EH (cell line): ENCODE measurements around the gene DSTN.

Source experiments
- DNase-seq: peaks from one replicate; pipeline ENCODE4 v3.0.0-alpha.2; 2015; ENCODE audit warnings: low read depth

DSTN gene

GRCh38 chr20:17580895-17581294 lies 11.0 kb downstream of the DSTN start:
- no peak for DNase-seq

GRCh38 chr20:17583126-17583525 lies 13.3 kb downstream of the DSTN start:
- no peak for DNase-seq

- DNase-seq = no peak
Measured at GRCh38 chr20:17584689-17585088, 14.8 kb downstream of the DSTN start.

GRCh38 chr20:17586250-17586649 lies 16.4 kb downstream of the DSTN start:
- no peak for DNase-seq

GRCh38 chr20:17587148-17587547 lies 17.3 kb downstream of the DSTN start:
- DNase-seq = no peak

DNA sequence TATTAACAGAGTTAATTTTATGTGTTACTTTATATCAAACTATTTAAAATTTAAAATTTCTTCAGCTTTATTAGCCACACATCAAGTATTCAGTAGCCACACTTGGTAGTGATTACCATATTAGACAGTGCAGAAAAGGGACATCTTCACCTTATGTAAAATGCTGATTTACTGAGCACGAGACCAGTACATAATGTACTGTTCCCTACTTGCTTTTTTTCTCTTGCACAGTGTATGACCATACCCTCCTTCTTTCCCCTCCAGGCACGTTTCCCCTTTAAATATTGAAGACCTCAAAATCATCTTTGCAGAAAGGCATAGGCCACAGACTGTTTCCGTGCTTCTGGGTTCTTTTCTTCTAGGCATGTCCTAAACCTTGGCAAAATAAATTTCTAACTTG lies 17.9 kb downstream of the DSTN start:
- no peak for DNase-seq

- DNase-seq = peak; percentile 62
Measured at GRCh38 chr20:17589161-17589834, 19.4 kb downstream of the DSTN start.

- peak; percentile 25 for DNase-seq
Measured at GRCh38 chr20:17590245-17590644, 20.4 kb downstream of the DSTN start.

GRCh38 chr20:17593902-17594301 lies 24.0 kb downstream of the DSTN start:
- DNase-seq = no peak

- DNase-seq = peak; percentile 64
Measured at GRCh38 chr20:17594443-17594842, 24.6 kb downstream of the DSTN start.

DNA sequence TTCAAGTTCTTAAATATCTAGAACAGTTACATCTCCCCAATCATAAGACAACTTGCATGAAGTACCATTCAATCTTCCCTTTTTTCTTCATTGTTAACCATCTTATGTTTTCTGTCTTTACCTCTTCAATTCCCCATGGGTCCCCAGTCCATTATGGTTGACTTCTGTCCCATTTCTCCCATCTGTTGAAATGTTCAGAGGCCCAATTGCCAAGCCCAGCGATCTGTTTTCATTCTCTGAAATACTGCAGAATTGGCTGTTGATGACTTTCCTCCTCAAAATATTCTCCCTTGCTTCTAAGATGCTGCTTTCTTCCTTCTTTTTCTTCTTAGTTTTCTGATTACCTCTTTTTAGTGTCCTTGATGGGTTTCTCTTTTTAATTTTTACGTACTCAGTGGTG lies 26.0 kb downstream of the DSTN start:
- DNase-seq = no peak

DNA sequence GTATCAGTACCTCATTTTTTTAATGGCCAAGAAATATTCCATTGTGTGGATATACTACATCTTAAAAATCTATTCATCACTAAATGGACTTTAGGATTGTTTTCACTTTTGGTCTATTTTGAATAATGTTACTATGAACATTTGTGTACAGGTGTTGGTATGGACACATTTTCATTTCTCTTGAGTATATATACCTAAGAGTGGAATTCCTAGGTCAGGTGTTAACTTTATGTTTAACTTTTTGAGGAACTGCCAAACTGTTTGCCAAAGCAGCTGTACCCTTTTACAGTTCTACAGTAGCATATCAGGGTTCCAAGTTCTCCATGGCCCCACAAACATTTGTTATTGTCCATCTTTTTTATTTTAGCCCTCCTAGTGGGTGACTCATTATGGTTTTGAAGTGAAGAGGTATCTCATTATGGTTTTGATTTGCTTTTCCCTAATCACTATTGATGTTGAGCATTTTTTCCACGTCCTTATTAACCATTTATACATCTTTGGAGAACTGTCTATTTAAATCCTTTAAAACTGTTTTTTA lies 28.2 kb downstream of the DSTN start:
- DNase-seq = no peak

DNA sequence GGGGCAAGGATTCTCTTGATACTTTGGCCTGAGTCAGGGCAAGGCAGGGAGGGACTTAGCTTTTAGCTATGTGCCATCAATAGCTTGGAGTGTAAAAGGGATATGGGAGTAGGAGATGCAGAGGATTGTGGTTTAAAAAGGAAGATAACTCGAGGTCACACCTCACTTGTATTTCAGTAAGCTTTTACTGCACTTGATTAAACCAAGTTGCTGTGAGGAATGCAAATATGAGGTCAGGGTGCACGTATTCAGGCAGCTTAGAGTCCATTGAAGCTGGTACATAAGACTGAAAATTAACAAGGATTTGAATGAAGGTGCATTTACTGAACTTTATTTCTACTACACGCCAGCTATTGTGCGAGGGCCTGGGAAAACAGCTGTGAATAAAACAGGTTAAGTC lies 32.1 kb downstream of the DSTN start:
- no peak for DNase-seq

GRCh38 chr20:17602493-17602892 lies 32.6 kb downstream of the DSTN start:
- no peak for DNase-seq

DNA sequence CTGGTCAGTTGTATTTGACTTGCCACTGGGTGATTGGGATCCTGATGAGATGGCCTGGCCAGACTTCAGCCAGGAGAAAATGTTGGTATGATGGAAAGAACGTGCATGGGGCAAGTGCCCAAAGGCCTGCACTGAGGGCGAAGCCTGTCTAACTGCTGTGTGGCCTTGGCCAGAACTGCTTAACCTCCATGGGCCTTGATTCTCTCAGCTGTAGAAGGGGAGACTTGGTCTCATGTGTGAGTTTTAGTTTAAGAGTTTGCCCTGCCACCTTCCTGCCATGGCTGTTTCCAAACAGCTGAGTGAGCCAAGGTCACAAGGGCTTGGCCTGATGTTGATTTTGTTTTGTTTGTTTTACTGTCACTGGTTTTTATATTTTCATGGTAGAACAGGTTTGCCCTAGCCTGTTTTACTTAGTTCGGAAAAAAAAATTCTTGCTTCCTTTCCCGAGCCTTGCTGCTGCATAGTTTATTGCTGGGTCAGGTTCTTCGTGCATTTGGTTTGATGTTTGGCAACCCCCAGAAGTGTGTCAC lies 35.3 kb downstream of the DSTN start:
- no peak for DNase-seq

DNA sequence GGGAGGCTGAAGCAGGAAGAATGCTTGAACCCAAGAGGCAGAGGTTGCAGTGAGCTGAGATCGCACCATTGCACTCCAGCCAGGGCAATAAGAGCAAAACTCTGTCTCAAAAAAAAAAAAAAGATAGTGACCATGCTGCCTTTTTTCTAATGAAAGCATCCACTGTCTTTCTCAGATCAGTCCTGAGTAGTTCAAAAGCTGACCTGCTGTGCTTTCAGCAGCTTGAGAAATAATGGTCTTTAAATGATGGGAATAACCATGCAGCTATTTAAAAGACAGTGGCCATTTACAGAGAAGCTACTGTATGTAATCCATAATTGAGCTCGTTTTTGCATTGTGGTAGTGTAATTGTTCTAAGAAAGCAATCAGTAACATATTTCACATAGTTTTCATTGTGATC lies 36.1 kb downstream of the DSTN start:
- no peak for DNase-seq

GRCh38 chr20:17608701-17609497 lies 39.0 kb downstream of the DSTN start:
- DNase-seq = no peak

DNA sequence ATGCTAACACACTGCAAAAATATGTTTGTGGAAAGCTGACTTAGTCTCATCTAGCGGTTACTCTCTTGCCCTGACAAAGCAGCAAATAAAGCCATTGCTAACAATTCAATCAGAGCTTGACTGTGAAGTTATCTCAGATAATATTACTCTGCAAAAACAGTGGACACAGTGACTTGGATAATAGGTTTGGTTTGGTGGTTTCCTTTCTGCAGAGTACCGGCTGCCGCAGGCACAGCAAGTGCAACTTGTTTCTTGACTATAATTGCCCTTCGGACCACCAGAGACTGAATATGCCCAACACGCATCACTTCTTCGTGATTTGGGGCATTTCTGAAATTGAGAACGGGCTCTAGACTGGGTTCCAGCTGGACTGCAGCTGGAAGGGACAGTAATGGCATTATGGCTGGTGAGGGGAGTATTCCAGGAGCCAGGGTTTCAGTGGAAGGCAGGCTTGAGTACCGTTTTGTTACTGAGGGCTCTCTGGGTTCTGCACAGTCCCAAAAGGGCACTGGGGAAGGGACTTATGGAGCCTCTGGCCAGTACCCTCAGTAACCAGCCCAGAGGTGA lies 40.0 kb downstream of the DSTN start:
- no peak for DNase-seq

- peak; percentile 45 for DNase-seq
Measured at GRCh38 chr20:17610566-17611289, 40.9 kb downstream of the DSTN start.

DNA sequence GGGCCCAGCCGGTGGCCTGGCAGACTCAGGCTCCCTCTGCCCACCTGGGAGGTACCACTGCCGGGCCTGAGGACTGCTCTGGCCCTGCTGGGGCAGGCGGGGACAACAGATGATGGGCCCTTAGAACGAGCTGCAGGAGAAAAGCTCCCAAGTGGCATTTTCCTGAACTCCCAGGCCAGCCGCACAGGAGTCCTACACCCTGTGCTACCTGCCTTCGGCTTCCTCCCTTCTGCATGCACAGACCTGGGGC lies 41.3 kb downstream of the DSTN start:
- DNase-seq = peak; percentile 61

DNA sequence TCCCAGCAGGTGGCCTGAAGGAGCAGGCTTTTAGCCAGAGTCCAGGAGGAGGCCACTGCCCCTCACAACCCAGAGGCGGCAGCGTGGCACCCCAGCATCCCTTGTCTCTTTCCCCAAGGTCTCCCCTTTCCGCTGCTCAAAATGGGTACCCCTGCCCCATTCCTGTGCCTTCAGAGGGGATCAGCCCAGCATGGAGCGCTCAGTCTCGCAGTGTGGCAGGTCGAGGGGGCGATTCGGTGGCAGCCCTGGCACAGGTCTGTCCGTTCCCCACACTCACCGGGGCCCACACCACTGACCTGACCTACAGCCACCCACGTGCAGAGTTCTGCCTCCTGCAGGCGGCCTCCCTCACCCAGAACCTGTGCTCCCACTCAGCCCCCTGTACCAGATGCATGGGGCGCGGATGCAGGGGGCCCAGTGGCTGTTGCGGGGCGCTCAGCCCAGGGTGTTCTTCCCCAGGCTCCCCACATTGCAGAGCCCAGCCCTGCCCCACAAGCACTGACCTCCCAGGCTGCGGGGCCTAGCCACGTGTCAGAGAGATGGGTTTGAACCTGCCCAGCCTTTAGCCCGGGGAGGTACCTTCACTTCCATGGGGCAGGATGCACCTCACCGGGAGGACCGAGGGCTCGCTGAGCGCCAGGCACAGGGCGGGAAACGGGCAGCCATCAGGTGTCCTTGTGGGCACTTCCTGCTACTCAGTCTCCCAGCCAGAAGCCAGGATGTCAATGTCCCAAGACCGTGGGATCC lies 41.8 kb downstream of the DSTN start:
- DNase-seq = peak; percentile 44
